Stimulated activated CD8-positive, alpha-beta memory T cell treated with anti-CD3 and anti-CD28 coated beads, Interleukin-12 subunit alpha, Interleukin-12 subunit beta, amount 100 ng/mL, for 1 hour (primary cell): Measurements from ENCODE around the gene DMRTA2.
"Not testable (repeated sequence)": the region's sequence is repeated elsewhere in the genome, so short reads cannot be mapped to it uniquely, and the experiment has no call there.

Source experiments
- DNase-seq: peaks from one replicate; pipeline ENCODE4 v3.0.0-alpha.2; 2020; ENCODE audit warnings: low read depth

The DMRTA2 gene

GRCh38 chr1:50423670-50424000 lies 392 bp upstream of the DMRTA2 start:
- DNase-seq, result no peak

- DNase-seq, result no peak
Observed at GRCh38 chr1:50422675-50422945, 633 bp downstream of the DMRTA2 start.

- no peak for DNase-seq
Observed at GRCh38 chr1:50421768-50422674, 1.2 kb downstream of the DMRTA2 start.

- DNase-seq, result no peak
Observed at GRCh38 chr1:50421366-50421748, 1.9 kb downstream of the DMRTA2 start.

DNA sequence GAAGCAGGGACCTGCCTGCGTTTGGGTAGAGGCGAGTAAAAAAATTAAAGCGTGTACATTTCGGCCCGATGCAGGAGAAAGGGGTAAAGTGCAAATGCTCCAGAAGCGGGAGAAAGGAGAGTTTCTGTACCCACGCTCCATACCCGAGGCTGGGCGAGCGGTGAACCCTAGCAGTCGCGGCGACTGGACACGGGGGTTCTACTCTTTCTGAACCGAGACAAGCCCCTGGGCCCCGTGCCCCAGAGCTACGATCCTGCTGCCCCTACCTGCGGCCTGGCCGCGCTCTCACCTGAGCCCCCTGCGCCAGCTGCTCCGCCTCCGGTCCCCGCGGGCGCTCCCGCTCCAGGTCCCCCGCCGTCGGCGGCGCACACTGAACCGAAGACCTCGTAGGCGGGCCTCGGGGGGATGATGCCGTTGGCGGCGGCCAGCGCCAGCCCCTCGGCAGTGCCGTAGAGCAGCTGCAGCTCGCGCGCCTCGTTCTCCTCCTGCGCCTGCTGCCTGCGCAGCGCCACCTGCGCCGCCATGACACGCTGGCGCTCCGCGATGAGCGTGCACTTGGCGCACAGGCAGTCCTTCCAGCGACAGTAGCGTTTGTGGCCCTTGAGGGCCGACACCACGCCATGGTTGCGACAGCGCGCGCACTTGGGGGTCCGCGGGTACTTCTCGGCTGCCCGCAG lies 2.4 kb downstream of the DMRTA2 start:
- DNase-seq, result no peak

DNA sequence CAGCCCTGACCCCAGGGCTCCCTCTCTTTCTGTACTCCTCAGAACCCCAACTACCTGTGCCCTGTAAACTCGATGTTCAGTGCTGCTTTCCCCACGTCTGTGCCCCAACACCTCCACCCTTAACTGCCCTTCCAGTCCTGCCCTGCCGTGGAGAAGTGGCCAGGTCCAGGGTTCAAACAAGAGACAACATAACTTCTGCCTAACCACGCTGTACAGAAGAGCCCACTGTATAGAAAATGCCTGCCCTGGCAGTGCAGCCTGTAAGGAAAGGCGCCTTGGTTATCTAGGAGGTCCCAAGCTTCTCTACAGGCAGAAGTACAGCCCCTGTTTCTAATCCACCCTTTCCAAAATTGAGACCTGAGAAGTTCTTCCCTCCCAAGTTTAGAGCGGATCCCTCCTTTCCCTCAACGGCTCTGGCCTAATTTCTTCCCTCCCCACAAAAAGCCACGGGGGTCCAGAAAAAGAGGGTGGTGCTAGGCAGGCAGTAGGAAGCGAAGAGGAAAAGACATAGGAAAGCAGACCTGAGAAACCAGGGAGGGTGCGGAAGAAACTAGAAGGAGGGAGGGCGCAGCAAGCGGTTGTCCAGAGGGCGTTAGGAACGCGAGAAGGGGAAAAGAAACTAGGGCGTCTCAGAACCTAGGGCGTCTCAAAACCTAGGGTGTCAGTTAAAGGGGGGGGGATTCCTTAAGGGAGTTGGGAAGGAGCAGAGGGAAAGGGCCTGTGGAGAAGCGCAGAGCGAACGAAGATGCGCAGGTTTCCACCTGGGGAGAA lies 3.2 kb downstream of the DMRTA2 start:
- DNase-seq, result no peak

DNA sequence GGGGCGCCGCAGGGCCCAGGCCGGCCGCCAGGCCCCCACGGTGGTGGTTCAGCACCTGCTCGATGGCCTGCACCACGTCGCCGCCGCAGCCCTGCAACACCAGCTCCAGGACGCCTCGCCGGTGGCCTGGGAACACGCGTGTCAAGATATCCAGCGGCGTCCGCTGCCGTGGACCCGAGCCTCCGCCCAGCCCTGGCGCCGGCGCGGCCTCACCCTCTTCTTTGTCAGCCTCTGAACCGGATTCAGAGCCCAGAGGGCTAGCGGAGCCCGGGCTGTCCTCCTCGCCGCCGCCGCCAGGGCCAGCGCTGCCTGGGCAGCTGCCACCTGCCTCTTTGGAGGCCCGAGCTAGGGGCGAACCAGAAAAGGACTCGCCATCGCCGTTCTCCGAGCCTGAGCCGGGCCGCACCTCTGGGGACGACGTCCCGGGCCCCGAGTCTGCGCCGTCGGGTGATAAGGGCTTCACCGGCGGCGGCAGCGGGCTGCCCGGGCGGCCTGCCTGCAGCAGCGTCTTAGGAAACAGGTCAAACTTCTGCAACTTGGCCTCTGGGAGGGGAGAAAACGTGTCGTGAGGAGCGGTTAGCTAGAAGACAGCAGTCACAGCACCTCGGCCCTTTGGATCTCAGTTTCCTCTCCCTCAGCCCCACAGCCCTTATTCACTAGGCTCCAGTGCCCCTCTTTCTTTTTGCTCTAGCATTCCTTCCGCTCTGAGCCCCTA lies 3.9 kb downstream of the DMRTA2 start:
- DNase-seq, result no peak

DNA sequence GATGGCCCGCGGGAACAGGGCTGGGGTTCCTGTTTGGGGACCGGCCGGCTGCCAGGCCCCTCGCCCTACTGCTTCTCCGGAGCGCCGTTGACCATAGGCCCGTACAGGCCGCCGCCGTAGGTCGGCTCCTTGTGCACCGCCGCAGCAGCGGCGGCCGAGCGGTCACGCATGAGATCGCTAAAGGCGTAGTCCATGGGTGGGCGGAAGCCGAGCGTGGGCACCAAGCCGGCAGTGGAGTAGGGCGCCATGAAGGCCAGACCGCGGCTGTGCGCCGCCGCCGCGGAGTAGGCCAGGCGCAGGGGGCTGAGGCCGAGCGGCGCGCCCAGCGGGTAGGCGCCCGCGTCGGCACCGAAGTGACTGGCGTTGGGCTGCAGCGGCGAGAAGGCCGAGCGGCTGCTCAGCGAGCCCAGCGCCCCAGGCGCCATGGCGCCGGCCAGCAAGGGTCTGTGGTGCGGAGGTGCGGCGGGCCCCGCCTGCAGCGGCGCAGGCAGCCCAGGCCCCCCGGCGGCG lies 4.6 kb downstream of the DMRTA2 start:
- no peak for DNase-seq

GRCh38 chr1:50417946-50418599 lies 5.2 kb downstream of the DMRTA2 start:
- no peak for DNase-seq

- DNase-seq, result no peak
Observed at GRCh38 chr1:50417507-50417906, 5.7 kb downstream of the DMRTA2 start.

- DNase-seq, result no peak
Observed at GRCh38 chr1:50416553-50417453, 6.4 kb downstream of the DMRTA2 start.

GRCh38 chr1:50416150-50416527 lies 7.1 kb downstream of the DMRTA2 start:
- no peak for DNase-seq

- DNase-seq, result no peak
Observed at GRCh38 chr1:50415235-50416149, 7.8 kb downstream of the DMRTA2 start.

DNA sequence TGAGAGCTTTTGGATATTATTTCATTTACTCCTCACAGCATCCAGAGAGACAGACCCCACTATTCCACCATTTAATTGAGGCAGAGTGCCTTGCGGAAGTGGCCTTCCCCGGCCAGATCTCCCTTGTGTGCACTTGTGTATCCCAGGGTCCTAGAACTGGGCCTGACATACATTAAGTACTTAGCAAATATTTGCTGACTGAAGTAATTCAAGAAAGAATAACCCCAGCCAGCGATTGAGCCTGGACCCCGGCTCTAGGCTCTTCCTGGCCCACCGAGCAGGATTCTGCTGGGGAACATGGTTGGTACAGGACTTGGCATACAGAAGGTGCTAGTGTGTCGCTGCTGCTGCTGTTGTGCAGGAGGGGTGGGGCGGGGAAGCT lies 8.4 kb downstream of the DMRTA2 start:
- no peak for DNase-seq

GRCh38 chr1:50412813-50413476 lies 10.3 kb downstream of the DMRTA2 start:
- no peak for DNase-seq

DNA sequence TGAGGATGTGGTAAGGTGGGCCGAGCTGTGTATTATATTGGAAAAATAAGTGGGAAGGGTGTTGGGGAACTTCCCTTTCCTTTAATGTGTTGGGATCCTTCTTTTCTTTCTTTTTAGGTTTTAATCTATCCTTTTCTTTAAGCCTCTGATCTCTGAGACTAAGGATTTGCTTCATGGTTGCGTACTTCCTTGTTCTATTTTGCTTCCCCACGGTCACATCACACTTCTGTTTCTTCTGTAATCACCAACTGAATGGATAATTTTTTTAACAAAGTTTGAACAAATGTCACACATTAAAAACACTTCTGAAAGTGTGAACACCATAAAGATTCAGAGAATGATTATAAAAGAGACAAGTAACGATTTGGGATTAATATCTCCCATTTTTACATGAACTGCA lies 17.4 kb downstream of the DMRTA2 start:
- no peak for DNase-seq

GRCh38 chr1:50393522-50394120 lies 29.6 kb downstream of the DMRTA2 start:
- no peak for DNase-seq

GRCh38 chr1:50381551-50381950 lies 41.7 kb downstream of the DMRTA2 start:
- not testable (repeated sequence) for DNase-seq

- no peak for DNase-seq
Observed at GRCh38 chr1:50378770-50379169, 44.5 kb downstream of the DMRTA2 start.
